Type B pancreatic cell (in vitro differentiated cells): ENCODE data around the gene SCN4B. TPM values are rescaled to one million over a fixed set of nuclear protein-coding genes. Genes with fewer than 3 reads are reported as not detected.

Experiments
- DNase-seq: peaks from one replicate; pipeline ENCODE4 v3.0.0; 2021; ENCODE audit warnings: mixed read lengths; ENCODE audit not compliant: unreplicated experiment; ENCODE audit errors: extremely low spot score
- H3K27ac Mint-ChIP-seq: 2 replicates; pipeline ENCODE4 v1.8.0; 2021; ENCODE audit warnings: mild to moderate bottlenecking, mixed read lengths
- H3K27me3 Mint-ChIP-seq: 2 replicates; pipeline ENCODE4 v1.8.0; 2021; ENCODE audit warnings: mixed read lengths
- H3K36me3 Mint-ChIP-seq: 2 replicates; pipeline ENCODE4 v1.8.0; 2021; ENCODE audit warnings: mixed read lengths
- H3K4me1 Mint-ChIP-seq: one replicate; pipeline ENCODE4 v1.8.0; 2021; ENCODE audit warnings: mixed read lengths; ENCODE audit not compliant: unreplicated experiment
- H3K4me3 Mint-ChIP-seq: 2 replicates; pipeline ENCODE4 v1.8.0; 2021; ENCODE audit warnings: mild to moderate bottlenecking, mixed read lengths
- H3K9me3 Mint-ChIP-seq: 2 replicates; pipeline ENCODE4 v1.8.0; 2021; ENCODE audit warnings: mixed read lengths
- CTCF ChIP-seq: fragments of 200-600 bp; sonication (generic); conservative IDR thresholded peaks from 2 replicates; pipeline ENCODE4 v1.5.0; 2021; ENCODE audit warnings: antibody characterized with exemption, mild to moderate bottlenecking
- total RNA-seq: library from RNA; stranded (reverse); gene quantifications from 2 replicates; pipeline ENCODE4 v1.2.1, GENCODE V29; 2021; ENCODE audit warnings: low replicate concordance

Gene SCN4B
- total RNA-seq, 1 donor from 2014 or later, result 2.0 TPM

GRCh38 chr11:118167253-118167652, 14.6 kb upstream of the SCN4B start:
- Mint-ChIP-seq H3K27ac (no peak overlapping the region), H3K4me3 (no peak overlapping the region), H3K4me1 (no peaks in the 10 kb centered on the region), H3K36me3 (no peaks in the 10 kb centered on the region), H3K27me3 (peaks cover 75% of the 10 kb centered on the region), H3K9me3 (no peaks in the 10 kb centered on the region)
- no peak for DNase-seq
- no peak for TF ChIP-seq CTCF

- TF ChIP-seq CTCF, result no peak
- Mint-ChIP-seq H3K27me3 (peaks cover 76% of the 10 kb centered on the region), H3K4me1 (no peaks in the 10 kb centered on the region), H3K27ac (no peak overlapping the region), H3K36me3 (no peaks in the 10 kb centered on the region), H3K9me3 (no peaks in the 10 kb centered on the region), H3K4me3 (no peak overlapping the region)
- DNase-seq, result no peak
These were observed 14.0 kb upstream of the SCN4B start for GRCh38 chr11:118166641-118167040.

GRCh38 chr11:118164885-118165284, 12.3 kb upstream of the SCN4B start:
- Mint-ChIP-seq H3K4me1 (no peaks in the 10 kb centered on the region), H3K9me3 (no peaks in the 10 kb centered on the region), H3K4me3 (no peak overlapping the region), H3K27ac (no peak overlapping the region), H3K27me3 (peaks cover 74% of the 10 kb centered on the region), H3K36me3 (no peaks in the 10 kb centered on the region)
- TF ChIP-seq CTCF, result no peak
- DNase-seq, result no peak

GRCh38 chr11:118163494-118163893, 10.9 kb upstream of the SCN4B start:
- no peaks in the 10 kb centered on the region for H3K36me3 Mint-ChIP-seq
- H3K27me3 Mint-ChIP-seq, result peaks cover 75% of the 10 kb centered on the region
- H3K9me3 Mint-ChIP-seq, result no peaks in the 10 kb centered on the region
- no peak for TF ChIP-seq CTCF
- H3K27ac Mint-ChIP-seq, result no peak overlapping the region
- H3K4me1 Mint-ChIP-seq, result no peaks in the 10 kb centered on the region
- no peak for DNase-seq
- no peak overlapping the region for H3K4me3 Mint-ChIP-seq

- no peaks in the 10 kb centered on the region for H3K9me3 Mint-ChIP-seq
- no peak for TF ChIP-seq CTCF
- peaks cover 76% of the 10 kb centered on the region for H3K27me3 Mint-ChIP-seq
- no peak overlapping the region for H3K27ac Mint-ChIP-seq
- DNase-seq, result no peak
- no peaks in the 10 kb centered on the region for H3K36me3 Mint-ChIP-seq
- no peak overlapping the region for H3K4me3 Mint-ChIP-seq
- H3K4me1 Mint-ChIP-seq, result no peaks in the 10 kb centered on the region
These were observed 10.2 kb upstream of the SCN4B start for GRCh38 chr11:118162846-118163245.

GRCh38 chr11:118161786-118162185, 9.2 kb upstream of the SCN4B start:
- H3K36me3 Mint-ChIP-seq, result no peaks in the 10 kb centered on the region
- H3K27me3 Mint-ChIP-seq, result peaks cover 76% of the 10 kb centered on the region
- no peak overlapping the region for H3K4me3 Mint-ChIP-seq
- no peaks in the 10 kb centered on the region for H3K9me3 Mint-ChIP-seq
- no peak overlapping the region for H3K27ac Mint-ChIP-seq
- H3K4me1 Mint-ChIP-seq, result peaks cover 3% of the 10 kb centered on the region
- DNase-seq, result no peak
- TF ChIP-seq CTCF, result no peak
